T-helper 2 cell treated with Interferon-gamma antibody and Interleukin-4, amounts not matched to agents 5 μg/mL and 100 μg/mL, for 36 hours (primary cell): Measurements from ENCODE around the gene TNNI2.
A peak's percentile ranks its signal among the peaks of the same experiment; 100 is the strongest.

ENCODE experiments used
- DNase-seq: peaks from one replicate; pipeline ENCODE4 v3.0.0; 2021; ENCODE audit warnings: low spot score
- H3K27ac Mint-ChIP-seq: one replicate; pipeline ENCODE4 v1.8.0; 2021; ENCODE audit warnings: mild to moderate bottlenecking, mixed read lengths
- H3K27me3 Mint-ChIP-seq: one replicate; pipeline ENCODE4 v1.8.0; 2021; ENCODE audit warnings: low read depth, mixed read lengths
- H3K36me3 Mint-ChIP-seq: one replicate; pipeline ENCODE4 v1.8.0; 2021; ENCODE audit warnings: low read depth, mixed read lengths
- H3K4me1 Mint-ChIP-seq: one replicate; pipeline ENCODE4 v1.8.0; 2021; ENCODE audit warnings: low read depth, mixed read lengths
- H3K4me3 Mint-ChIP-seq: one replicate; pipeline ENCODE4 v1.8.0; 2022; ENCODE audit warnings: mild to moderate bottlenecking, moderate library complexity, mixed read lengths
- H3K9me3 Mint-ChIP-seq: one replicate; pipeline ENCODE4 v1.8.0; 2021; ENCODE audit warnings: mixed read lengths

The TNNI2 gene

DNA sequence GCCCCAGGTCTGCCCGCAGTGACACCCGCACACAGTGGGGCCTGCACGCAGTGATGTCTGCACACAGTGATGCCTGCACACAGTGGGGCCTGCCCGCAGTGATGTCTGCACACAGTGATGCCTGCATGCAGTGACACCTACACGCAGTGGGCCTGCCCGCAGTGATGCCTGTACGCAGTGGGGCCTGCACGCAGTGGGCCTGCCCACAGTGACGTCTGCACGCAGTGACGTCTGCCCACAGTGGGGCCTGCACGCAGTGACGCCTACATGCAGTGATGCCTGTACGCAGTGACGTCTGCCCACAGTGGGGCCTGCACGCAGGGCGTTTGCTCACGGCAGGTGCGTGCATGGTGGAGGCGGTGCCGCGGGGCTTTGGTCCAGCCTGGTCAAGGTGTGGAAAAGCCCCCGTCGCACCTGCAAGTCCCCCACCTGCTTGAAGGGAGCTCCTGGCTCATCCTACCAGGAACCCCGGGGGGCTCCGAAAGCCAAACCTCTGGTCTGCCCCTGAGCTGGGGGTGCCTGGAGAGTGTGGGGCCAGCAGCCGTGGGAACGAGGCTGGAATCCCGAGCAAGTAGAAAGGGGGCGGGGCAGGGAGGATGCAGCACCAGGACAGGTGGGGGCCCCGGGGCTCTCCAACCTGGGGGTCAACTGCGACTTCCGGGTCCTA, 12.9 kb upstream of the TNNI2 start:
- H3K4me3 Mint-ChIP-seq, result no peak overlapping the region
- no peaks in the 10 kb centered on the region for H3K27me3 Mint-ChIP-seq
- H3K4me1 Mint-ChIP-seq, result no peaks in the 10 kb centered on the region
- H3K27ac Mint-ChIP-seq, result no peak overlapping the region
- no peaks in the 10 kb centered on the region for H3K36me3 Mint-ChIP-seq
- DNase-seq, result no peak
- no peaks in the 10 kb centered on the region for H3K9me3 Mint-ChIP-seq

DNA sequence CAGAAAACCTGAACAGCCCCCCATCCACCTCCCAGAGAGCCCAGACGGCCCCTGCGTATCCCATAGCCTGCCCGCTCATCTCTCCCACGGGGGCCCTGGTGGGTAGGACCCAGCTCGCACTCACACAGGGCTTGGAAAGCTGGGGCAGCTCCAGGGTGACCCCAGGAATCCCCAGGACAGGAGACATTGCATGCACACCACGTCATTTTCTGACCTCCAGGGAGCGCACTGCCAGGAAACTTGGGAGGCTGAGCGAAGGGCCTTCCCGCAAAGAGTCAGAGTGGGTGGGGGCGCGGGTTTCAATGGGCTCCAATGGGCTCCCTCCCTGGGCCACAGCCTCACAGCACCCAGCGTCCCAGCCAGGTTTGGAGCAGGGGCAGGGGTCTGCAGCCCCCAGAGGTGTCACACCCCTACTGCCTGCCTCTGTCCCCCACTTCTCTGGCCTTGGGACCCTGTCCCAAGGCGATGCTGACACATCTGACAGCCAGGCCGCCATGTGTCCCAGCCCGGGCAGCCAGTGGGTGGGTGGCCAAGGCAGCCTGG, 12.2 kb upstream of the TNNI2 start:
- no peaks in the 10 kb centered on the region for H3K36me3 Mint-ChIP-seq
- H3K4me1 Mint-ChIP-seq, result no peaks in the 10 kb centered on the region
- no peak overlapping the region for H3K4me3 Mint-ChIP-seq
- no peaks in the 10 kb centered on the region for H3K9me3 Mint-ChIP-seq
- no peak overlapping the region for H3K27ac Mint-ChIP-seq
- H3K27me3 Mint-ChIP-seq, result no peaks in the 10 kb centered on the region
- no peak for DNase-seq

DNA sequence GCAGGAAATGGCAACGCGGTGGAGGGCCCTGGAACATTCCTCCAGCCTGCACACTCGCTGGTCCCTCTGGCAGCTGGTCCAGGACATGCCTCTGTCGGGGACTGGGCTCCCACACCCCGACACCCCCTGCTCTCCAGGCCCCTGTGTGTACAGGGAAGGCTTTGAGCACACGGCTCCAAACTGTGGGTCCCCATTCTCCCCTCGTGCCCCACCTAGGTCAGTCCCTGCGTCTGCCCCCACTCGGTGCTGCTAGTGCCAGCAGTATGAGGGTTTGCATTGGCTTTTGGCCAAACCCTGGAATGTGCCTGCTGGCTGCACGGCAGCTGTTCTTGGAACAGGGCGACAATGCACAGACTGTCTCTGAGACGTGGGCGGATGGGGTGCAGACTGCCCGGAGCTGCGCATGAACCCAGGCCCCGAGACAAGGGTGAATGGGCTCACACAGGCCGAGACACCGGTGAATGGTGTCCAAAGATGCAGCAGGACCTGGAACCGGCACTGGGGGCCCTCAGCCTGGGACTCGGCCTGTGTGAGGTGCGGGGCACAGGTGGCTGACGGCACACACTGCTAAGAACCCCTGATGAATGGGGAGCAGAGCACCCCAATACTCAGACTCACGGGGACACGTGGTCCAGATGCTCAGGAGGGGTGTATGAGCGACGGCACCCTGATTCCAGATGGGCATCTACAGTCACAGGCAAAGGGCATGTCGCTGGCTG, 11.5 kb upstream of the TNNI2 start:
- no peak for DNase-seq
- Mint-ChIP-seq H3K9me3 (no peaks in the 10 kb centered on the region), H3K27ac (no peak overlapping the region), H3K4me3 (no peak overlapping the region), H3K4me1 (peaks cover 3% of the 10 kb centered on the region), H3K27me3 (no peaks in the 10 kb centered on the region), H3K36me3 (no peaks in the 10 kb centered on the region)

DNA sequence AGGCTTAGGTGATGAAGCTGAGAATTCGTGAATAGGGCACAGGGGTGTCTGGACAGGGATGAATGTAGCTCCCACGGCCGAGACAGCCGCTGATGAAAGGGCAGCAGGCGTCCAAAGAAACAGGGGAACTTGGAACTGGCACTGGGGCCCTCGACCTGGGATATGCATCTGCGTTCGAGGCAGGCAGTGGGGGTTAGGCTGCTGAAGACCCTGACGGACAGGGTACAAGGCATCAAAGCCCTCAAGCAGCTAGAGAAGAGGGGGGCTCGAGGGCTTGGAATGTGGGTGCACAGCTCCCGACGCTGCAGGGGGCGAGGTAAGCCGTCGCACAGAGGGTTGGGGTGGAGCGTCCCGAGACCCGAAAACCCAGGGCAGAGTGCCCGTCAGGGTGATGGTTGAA, 10.8 kb upstream of the TNNI2 start:
- H3K4me3 Mint-ChIP-seq, result no peak overlapping the region
- no peaks in the 10 kb centered on the region for H3K36me3 Mint-ChIP-seq
- H3K27me3 Mint-ChIP-seq, result no peaks in the 10 kb centered on the region
- peaks cover 3% of the 10 kb centered on the region for H3K4me1 Mint-ChIP-seq
- no peak for DNase-seq
- no peaks in the 10 kb centered on the region for H3K9me3 Mint-ChIP-seq
- H3K27ac Mint-ChIP-seq, result no peak overlapping the region

DNA sequence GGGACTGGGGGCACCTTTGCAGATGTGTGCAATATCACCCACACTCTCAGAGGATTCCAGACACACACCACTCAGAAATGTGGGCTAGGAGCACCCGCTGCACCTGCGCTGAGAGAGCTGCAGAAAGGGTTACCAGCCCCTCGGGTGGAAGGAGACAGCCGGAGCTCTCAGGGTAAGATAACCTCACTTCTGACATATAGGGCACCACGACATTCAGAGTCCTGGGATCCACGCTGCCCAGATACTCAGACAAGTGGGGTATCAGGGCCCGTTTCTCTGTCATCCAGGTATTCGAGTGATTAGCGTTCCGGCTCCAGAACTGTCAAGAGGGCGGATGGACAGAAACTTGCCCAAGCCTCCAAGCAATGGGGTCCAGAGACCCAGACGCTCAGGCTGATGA, 10.2 kb upstream of the TNNI2 start:
- no peaks in the 10 kb centered on the region for H3K9me3 Mint-ChIP-seq
- H3K36me3 Mint-ChIP-seq, result no peaks in the 10 kb centered on the region
- no peak overlapping the region for H3K27ac Mint-ChIP-seq
- DNase-seq, result no peak
- no peak overlapping the region for H3K4me3 Mint-ChIP-seq
- H3K27me3 Mint-ChIP-seq, result no peaks in the 10 kb centered on the region
- H3K4me1 Mint-ChIP-seq, result peaks cover 3% of the 10 kb centered on the region

DNA sequence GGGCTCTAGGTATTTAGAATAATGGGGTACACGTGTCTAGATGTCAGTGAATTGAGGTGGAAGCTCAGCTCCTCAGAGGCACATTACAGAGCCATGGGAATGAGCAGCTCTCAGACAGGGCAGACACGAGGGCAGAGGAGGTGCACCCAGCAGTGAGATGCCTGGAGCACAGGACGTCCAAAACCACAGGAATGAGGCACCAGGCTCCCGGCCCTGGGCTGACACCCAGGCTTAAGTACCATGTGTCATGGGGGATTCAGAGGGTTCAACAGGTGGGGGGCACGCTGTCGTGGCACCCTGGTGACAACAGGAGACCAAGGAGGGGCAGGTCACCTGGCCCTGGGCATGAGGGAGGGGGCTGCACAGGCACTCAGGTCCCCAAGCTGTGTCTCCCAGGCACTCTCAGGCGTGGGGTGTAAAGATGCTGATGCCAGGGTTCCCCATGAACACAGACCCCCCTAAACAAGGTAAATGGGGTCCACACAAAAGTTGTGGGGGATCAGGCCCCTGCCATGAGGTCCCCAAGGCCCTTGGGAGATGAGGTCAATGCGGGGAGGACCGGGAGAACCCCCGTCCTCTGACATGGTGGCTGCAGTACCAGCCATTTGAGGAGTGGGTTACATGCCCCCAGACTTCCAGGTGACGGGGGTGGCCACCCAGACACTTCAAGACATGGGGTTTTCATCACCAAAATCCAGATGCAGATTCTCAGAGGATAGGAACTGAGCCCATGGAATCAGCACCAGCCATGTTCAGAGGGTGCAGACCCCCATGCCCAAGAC, 9.6 kb upstream of the TNNI2 start:
- H3K36me3 Mint-ChIP-seq, result no peaks in the 10 kb centered on the region
- no peak overlapping the region for H3K4me3 Mint-ChIP-seq
- no peaks in the 10 kb centered on the region for H3K27me3 Mint-ChIP-seq

DNA sequence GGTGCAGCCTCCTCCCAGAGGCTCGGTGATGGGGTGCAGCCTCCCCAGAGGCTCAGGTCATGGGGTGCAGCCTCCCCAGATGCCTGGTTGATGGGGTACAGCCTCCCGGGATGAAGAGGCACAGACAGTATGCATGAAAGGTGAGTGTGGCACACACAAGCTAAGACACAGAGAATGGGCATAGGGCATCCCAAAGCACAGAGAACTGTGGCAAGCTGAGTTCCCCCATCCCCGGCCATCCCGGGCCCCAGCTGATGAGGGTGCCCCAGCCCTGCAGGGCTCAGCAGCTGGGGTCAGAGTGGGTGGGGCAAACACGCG, 8.8 kb upstream of the TNNI2 start:
- Mint-ChIP-seq H3K27me3 (no peaks in the 10 kb centered on the region), H3K27ac (no peak overlapping the region), H3K9me3 (no peaks in the 10 kb centered on the region), H3K4me1 (peaks cover 3% of the 10 kb centered on the region), H3K36me3 (no peaks in the 10 kb centered on the region), H3K4me3 (no peak overlapping the region)
- DNase-seq, result no peak

More for the DNA sequence above, 9.6 kb upstream of the TNNI2 start:
- H3K9me3 Mint-ChIP-seq, result no peaks in the 10 kb centered on the region
- peaks cover 3% of the 10 kb centered on the region for H3K4me1 Mint-ChIP-seq
- no peak overlapping the region for H3K27ac Mint-ChIP-seq
- no peak for DNase-seq

DNA sequence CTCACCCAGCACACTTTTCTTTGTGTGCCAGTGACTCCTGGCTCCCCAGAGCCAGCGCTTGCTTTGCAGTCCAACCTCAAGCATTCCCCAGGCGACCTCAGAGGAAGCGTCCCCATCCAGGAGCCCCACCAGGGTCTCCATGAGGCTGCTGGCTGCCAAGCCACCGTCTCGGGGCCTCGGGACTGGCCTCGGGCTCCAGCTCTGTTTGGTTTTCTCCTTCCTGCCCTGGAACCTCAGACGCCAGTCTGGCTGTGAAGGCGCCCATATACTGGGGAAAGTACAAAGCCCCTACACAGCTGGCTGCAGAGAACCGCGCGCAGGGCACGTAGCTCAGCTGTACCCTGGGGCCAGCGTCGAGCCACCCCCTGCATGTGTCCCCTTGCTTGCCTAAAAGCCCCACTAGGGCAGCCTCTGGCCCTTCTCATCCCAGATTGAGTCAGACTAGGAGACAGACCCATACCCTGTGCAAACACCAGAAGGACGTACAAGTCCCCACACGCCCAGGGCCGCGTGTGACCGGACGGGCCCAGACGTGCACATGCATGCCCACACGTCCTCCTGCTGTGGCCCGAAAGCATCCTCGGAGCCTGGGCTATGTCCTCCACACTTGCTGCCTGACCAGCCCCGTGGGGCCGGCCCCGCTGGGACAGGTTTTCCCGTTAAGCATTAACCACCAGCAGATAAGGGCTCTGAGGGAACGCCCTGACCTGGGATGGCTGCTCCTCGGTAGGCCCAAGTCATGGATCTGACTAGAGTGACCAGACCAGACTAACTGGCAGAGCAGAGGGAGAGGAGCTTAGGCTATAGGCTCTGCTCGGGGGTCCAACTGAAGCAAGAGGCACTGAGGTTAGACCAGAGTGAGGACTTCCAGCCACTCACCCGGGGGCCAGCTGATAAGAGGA, 8.2 kb upstream of the TNNI2 start:
- no peaks in the 10 kb centered on the region for H3K9me3 Mint-ChIP-seq
- no peak overlapping the region for H3K4me3 Mint-ChIP-seq
- H3K27me3 Mint-ChIP-seq, result no peaks in the 10 kb centered on the region
- H3K4me1 Mint-ChIP-seq, result peaks cover 3% of the 10 kb centered on the region
- no peak for DNase-seq
- no peak overlapping the region for H3K27ac Mint-ChIP-seq
- H3K36me3 Mint-ChIP-seq, result no peaks in the 10 kb centered on the region

DNA sequence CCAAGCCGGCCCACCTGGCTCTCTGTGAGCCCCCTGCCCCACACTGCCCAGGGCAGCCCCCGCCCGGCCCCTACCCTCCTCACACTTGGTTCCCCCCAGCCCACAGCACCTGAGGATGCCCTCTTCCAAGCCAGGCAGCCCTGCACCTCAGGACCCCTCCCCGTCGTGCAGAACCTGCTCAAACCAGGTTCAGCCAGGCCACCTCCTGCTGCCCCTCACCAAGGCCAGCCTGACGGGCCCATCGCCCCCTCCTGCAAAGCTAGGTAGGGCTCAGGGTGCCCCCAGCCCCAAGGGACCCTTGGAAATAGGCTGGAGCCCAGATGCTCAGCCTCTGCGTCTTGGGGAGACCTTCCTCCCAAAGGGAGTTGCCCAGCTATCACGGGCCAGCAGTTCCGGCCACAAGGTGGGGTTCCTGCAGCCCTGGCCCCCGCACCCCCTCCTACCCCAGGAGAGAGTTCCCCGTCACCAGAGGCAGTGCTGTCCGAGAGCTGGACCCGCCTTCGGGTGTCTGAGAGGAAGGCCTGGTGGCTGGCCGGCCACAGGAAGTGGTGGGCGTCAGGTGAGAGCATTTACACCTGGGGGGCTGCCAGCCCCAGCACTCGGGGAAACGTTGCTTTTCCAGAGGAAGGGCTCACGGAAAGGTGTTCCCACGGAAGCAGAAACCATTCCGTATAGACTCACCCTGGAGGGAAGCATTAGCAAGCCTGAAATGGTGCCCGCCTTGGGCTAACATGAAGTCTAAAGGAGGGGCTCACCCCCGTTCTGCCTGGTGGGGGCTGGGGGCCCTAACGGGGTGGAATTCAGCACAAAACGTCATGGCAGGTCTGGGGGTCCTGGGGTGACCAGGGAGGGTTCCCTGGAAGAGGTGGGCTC, 7.2 kb upstream of the TNNI2 start:
- Mint-ChIP-seq H3K36me3 (no peaks in the 10 kb centered on the region), H3K4me1 (peaks cover 3% of the 10 kb centered on the region), H3K27me3 (no peaks in the 10 kb centered on the region), H3K4me3 (no peak overlapping the region), H3K9me3 (no peaks in the 10 kb centered on the region), H3K27ac (no peak overlapping the region)
- DNase-seq, result no peak

DNA sequence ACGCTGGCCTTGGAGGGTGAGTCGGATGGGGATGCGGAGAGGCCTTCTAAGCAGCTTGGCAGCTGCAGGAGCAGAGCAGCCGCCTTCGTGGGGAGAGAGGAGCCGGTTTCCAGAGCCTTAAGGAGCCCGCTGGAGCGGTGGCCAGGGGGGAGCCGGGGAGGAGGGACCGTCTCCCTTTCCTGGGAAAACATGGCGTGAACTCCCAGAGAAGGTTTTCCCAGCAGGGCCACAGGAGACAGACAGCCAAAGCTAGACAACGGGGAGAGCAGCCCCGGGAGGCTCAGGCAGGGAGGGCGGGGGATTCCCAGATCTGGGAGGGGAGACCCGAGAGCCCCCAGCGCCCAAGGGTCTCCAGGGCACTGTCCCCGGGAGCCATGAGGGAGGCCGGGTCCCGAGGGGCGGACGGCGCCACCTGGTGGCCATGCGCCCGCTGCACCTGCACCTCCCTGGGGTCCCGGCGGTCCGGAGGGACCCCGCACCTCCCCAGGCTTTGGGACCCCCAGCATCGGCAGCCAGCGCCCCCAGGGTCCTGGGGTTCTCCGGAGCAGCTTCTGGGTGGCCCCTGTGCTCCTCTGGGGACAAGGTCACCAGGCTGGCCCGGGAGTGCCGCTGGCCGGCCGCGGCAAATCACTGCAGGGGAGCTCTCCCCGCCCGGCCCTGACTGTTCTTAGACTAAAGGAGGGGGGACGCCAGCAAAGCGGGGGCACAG, 6.4 kb upstream of the TNNI2 start:
- Mint-ChIP-seq H3K27ac (no peak overlapping the region), H3K9me3 (no peaks in the 10 kb centered on the region), H3K4me3 (no peak overlapping the region), H3K27me3 (no peaks in the 10 kb centered on the region), H3K36me3 (no peaks in the 10 kb centered on the region), H3K4me1 (peaks cover 3% of the 10 kb centered on the region)
- peak; percentile 51 for DNase-seq

DNA sequence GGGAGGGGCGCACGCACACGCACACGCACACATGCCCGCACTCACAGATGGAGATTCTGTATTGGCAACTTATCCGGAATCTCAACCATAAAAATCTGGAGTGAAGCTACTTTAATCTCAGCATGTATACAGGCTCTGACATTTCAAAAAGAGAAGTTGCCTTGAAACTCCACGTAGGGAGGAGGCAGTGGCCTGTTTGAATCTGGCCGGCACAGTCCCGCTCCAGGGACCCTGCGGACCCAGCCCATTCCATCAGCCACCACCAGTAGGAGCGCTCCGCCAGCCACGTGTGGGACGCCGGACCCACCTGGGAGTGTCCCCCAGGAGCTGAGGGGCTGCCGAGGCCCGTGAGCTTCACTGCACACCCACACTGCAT, 5.9 kb upstream of the TNNI2 start:
- Mint-ChIP-seq H3K27me3 (no peaks in the 10 kb centered on the region), H3K4me3 (no peak overlapping the region), H3K27ac (no peak overlapping the region), H3K4me1 (peaks cover 3% of the 10 kb centered on the region), H3K9me3 (no peaks in the 10 kb centered on the region), H3K36me3 (no peaks in the 10 kb centered on the region)
- DNase-seq, result no peak

DNA sequence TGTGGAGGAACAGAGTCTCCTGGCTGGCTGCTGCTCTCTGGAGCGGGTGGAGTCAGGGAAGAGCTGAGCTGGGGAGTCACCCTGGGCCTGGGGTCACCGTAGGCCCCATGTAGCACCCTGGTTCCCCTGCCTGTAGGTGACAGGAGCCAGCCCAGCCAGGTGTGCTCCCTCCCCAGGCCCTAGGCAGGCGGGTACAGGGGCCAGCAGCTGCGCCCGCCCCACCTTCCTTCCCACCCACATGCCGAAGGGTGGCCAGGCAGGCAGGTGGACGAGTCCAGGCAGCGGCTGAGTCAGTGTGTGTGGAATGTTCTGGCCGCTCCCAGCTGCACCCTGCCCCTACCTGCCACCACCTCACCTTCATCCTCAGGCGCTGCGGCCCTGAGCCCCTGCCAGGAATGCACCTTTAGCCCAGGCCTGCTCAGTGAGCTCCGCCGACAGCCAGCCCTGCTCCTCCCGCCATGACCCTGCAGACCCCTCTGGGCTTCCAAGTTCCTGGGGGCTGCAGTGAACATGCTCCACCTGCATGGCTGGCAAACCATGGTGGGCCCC, 4.6 kb upstream of the TNNI2 start:
- H3K4me3 Mint-ChIP-seq, result no peak overlapping the region

More for the DNA sequence above, 4.6 kb upstream of the TNNI2 start:
- no peaks in the 10 kb centered on the region for H3K9me3 Mint-ChIP-seq
- DNase-seq, result no peak
- H3K4me1 Mint-ChIP-seq, result peaks cover 3% of the 10 kb centered on the region
- no peak overlapping the region for H3K27ac Mint-ChIP-seq
- H3K36me3 Mint-ChIP-seq, result no peaks in the 10 kb centered on the region
- H3K27me3 Mint-ChIP-seq, result no peaks in the 10 kb centered on the region
